ENCODE data around the gene NEURL1B. TPM values are rescaled to one million over a fixed set of nuclear protein-coding genes. Genes with fewer than 3 reads are reported as not detected.
A peak's percentile ranks its signal among the peaks of the same experiment; 100 is the strongest.

Gene NEURL1B
- total and polyA plus RNA-seq, 12 donors: 9.8 to 99.9 (median 41.5) TPM

GRCh38 chr5:172730981-172731679 lies 90.1 kb downstream of the NEURL1B start:
- peak overlapping the region in 1 of 5 donors; percentile 95 for H3K27ac ChIP-seq
- H3K4me3 ChIP-seq: no peak overlapping the region
- H3K4me1 ChIP-seq (replicated peaks in 1 of 2): peaks cover 0 to 20% of the 10 kb centered on the region in 2 donors
- TF ChIP-seq POLR2A (IDR thresholded peaks at IDR 0.05): peak in 1 of 2 donors; percentile 42
- no peak for TF ChIP-seq CTCF (IDR thresholded peaks at IDR 0.05)
- no peaks in the 10 kb centered on the region for H3K27me3 ChIP-seq
- DNase-seq: peak; percentile 74 to 94 (median 87)
- H3K9me3 ChIP-seq (replicated peaks in 1 of 3): no peaks in the 10 kb centered on the region
- 66 to 85% (median 67%) methylated on average over 16 of the region's 16 CpGs for WGBS, 4 donors
- intact Hi-C loops (cut with DNase I): no loop called here
- no peaks in the 10 kb centered on the region for H3K36me3 ChIP-seq (replicated peaks in 1 of 2)

- Histone ChIP-seq H3K27ac (peak overlapping the region in 1 of 5 donors; percentile 95), H3K4me3 (no peak overlapping the region), H3K4me1 (replicated peaks in 1 of 2) (peaks cover 0 to 20% of the 10 kb centered on the region in 2 donors), H3K36me3 (replicated peaks in 1 of 2) (no peaks in the 10 kb centered on the region), H3K27me3 (no peaks in the 10 kb centered on the region), H3K9me3 (replicated peaks in 1 of 3) (no peaks in the 10 kb centered on the region)
- WGBS, 4 donors: 71 to 82% (median 76%) methylated on average over 4 to 9 of the region's 9 CpGs
- intact Hi-C loops (cut with DNase I): no loop called here
- DNase-seq: no peak
- TF ChIP-seq POLR2A (IDR thresholded peaks at IDR 0.05) (no peak), CTCF (IDR thresholded peaks at IDR 0.05) (no peak)
Measured at GRCh38 chr5:172731680-172732074, 90.6 kb downstream of the NEURL1B start.

GRCh38 chr5:172732201-172732865 lies 91.3 kb downstream of the NEURL1B start:
- H3K4me3 ChIP-seq: no peak overlapping the region
- no peaks in the 10 kb centered on the region for H3K27me3 ChIP-seq
- H3K36me3 ChIP-seq (replicated peaks in 1 of 2): no peaks in the 10 kb centered on the region
- TF ChIP-seq POLR2A (IDR thresholded peaks at IDR 0.05) (no peak), CTCF (IDR thresholded peaks at IDR 0.05) (no peak)
- intact Hi-C loops (cut with DNase I): no loop called here
- 80 to 91% (median 87%) methylated on average over 12 to 14 of the region's 14 CpGs for WGBS, 4 donors
- H3K27ac ChIP-seq: peak overlapping the region in 3 of 5 donors; percentile 78 to 95 (median 87)
- no peaks in the 10 kb centered on the region for H3K9me3 ChIP-seq (replicated peaks in 1 of 3)
- peaks cover 0 to 20% of the 10 kb centered on the region in 2 donors for H3K4me1 ChIP-seq (replicated peaks in 1 of 2)
- DNase-seq: peak in 1 of 7 donors; percentile 15

- TF ChIP-seq POLR2A (IDR thresholded peaks at IDR 0.05): no peak
- peak in 1 of 6 experiments; percentile 6 for TF ChIP-seq CTCF (IDR thresholded peaks at IDR 0.05)
- Histone ChIP-seq H3K36me3 (replicated peaks in 1 of 2) (no peaks in the 10 kb centered on the region), H3K27ac (peak overlapping the region in 4 of 5 donors; percentile 36 to 95 (median 82)), H3K4me1 (replicated peaks in 1 of 2) (peaks cover 0 to 20% of the 10 kb centered on the region in 2 donors), H3K4me3 (no peak overlapping the region), H3K27me3 (no peaks in the 10 kb centered on the region), H3K9me3 (replicated peaks in 1 of 3) (no peaks in the 10 kb centered on the region)
- peak in 5 of 7 donors; percentile 53 to 73 (median 63) for DNase-seq
- intact Hi-C loops (cut with DNase I): no loop called here
- WGBS, 4 donors: 62 to 71% (median 66%) methylated on average over 5 to 17 of the region's 17 CpGs
Measured at GRCh38 chr5:172733131-172733973, 92.3 kb downstream of the NEURL1B start.
